GM12872 (cell line): ENCODE measurements around the gene SYT9.

Experiments
- CTCF ChIP-seq: IDR thresholded peaks from 3 replicates; pipeline ENCODE4 v1.5.1; 2011; ENCODE audit warnings: low read depth, mild to moderate bottlenecking, low read length, moderate library complexity; ENCODE audit not compliant: insufficient read depth

SYT9 gene

GRCh38 chr11:7251836-7252682 lies at the start of gene SYT9:
Gene SYT9 (plus strand): TSS chr11:7251904. CDS start chr11:7252187, 283 bp downstream.
- TF ChIP-seq CTCF, result no peak

- no peak for TF ChIP-seq CTCF
Measured at GRCh38 chr11:7202412-7202811, 49.3 kb upstream of the SYT9 start.

GRCh38 chr11:7204778-7205177 lies 46.9 kb upstream of the SYT9 start:
- no peak for TF ChIP-seq CTCF

GRCh38 chr11:7208391-7208790 lies 43.3 kb upstream of the SYT9 start:
- no peak for TF ChIP-seq CTCF

- no peak for TF ChIP-seq CTCF
Measured at GRCh38 chr11:7219491-7219890, 32.2 kb upstream of the SYT9 start.

GRCh38 chr11:7220636-7221035 lies 31.1 kb upstream of the SYT9 start:
- TF ChIP-seq CTCF, result no peak

- no peak for TF ChIP-seq CTCF
Measured at GRCh38 chr11:7222619-7223018, 29.1 kb upstream of the SYT9 start.
